ENCODE results near the gene ACAP2. TPM values are rescaled to one million over a fixed set of nuclear protein-coding genes. Genes with fewer than 3 reads are reported as not detected.

Gene ACAP2
- total RNA-seq, 1 experiment from 2014 or later = 42.0 TPM

DNA sequence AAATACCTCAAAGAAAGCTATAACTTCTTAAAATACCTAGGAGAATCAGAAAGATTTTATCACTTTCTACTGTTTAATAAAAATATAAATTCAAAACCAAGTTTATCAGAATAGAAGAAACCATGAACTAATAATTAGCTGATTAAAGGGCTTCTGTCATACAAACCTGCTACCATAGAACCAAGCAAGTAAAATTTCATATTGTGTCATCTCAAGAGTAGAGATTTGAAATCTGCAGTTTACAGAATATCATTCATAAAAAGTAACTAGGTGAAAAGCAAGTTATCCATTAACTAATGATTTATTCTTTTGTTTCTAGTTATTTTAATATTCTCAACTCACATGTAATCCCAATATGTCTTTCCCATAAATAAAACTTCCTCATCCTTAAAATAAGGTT lies 135.1 kb downstream of the ACAP2 start:
- ATAC-seq (no peak), DNase-seq (ENCODE audit: low spot score) (no peak)
- no peaks in the 10 kb centered on the region for H3K4me1 Mint-ChIP-seq
- H3K27ac Mint-ChIP-seq = no peak overlapping the region
- POLR2A ChIA-PET = interaction anchor here (0.5 kb wide), 1 partner anchor 131 kb away, joined by 3 read pairs; no protein-coding TSS in a partner anchor
- CTCF ChIA-PET = no interaction called here
- H3K36me3 Mint-ChIP-seq = no peaks in the 10 kb centered on the region
- no peaks in the 10 kb centered on the region for H3K27me3 Mint-ChIP-seq (ENCODE audit: low read depth)
- no peaks in the 10 kb centered on the region for H3K9me3 Mint-ChIP-seq
- no peak overlapping the region for H3K4me3 Mint-ChIP-seq
- TF ChIP-seq ZNF219 (CRISPR knock-in tag; IDR thresholded peaks at IDR 0.05; ENCODE audit: borderline replicate concordance) (no peak), MYBL2 (CRISPR knock-in tag; IDR thresholded peaks at IDR 0.05) (no peak), CREM (CRISPR knock-in tag; IDR thresholded peaks at IDR 0.05) (no peak), ZNF232 (CRISPR knock-in tag; IDR thresholded peaks at IDR 0.05) (no peak), EMX1 (CRISPR knock-in tag; IDR thresholded peaks at IDR 0.05) (no peak), SP1 (CRISPR knock-in tag; conservative IDR thresholded peaks at IDR 0.05) (no peak), FOXJ3 (CRISPR knock-in tag; IDR thresholded peaks at IDR 0.05; ENCODE audit: borderline replicate concordance) (no peak), GABPB1 (CRISPR knock-in tag; IDR thresholded peaks at IDR 0.05) (no peak), SMAD4 (CRISPR knock-in tag; IDR thresholded peaks at IDR 0.05) (no peak), SMAD3 (CRISPR knock-in tag; IDR thresholded peaks at IDR 0.05; ENCODE audit: borderline replicate concordance) (no peak), PREB (CRISPR knock-in tag; IDR thresholded peaks at IDR 0.05; ENCODE audit: borderline replicate concordance) (no peak), E2F4 (CRISPR knock-in tag; IDR thresholded peaks at IDR 0.05; ENCODE audit: borderline replicate concordance, low read depth) (no peak), USF1 (CRISPR knock-in tag; IDR thresholded peaks at IDR 0.05) (no peak), NR1H2 (CRISPR knock-in tag; IDR thresholded peaks at IDR 0.05) (no peak)
- TF ChIP-seq, protein P1, sequence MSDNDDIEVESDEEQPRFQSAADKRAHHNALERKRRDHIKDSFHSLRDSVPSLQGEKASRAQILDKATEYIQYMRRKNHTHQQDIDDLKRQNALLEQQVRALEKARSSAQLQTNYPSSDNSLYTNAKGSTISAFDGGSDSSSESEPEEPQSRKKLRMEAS (CRISPR knock-in tag; IDR thresholded peaks at IDR 0.05) = no peak

GRCh38 chr3:195306369-195306768 lies 136.5 kb downstream of the ACAP2 start:
- Mint-ChIP-seq H3K27me3 (ENCODE audit: low read depth) (no peaks in the 10 kb centered on the region), H3K36me3 (peaks cover 7% of the 10 kb centered on the region), H3K4me1 (no peaks in the 10 kb centered on the region), H3K9me3 (no peaks in the 10 kb centered on the region), H3K27ac (no peak overlapping the region), H3K4me3 (no peak overlapping the region)
- no peak for ATAC-seq
- ChIA-PET CTCF (no interaction called here), POLR2A (no interaction called here)
- DNase-seq (ENCODE audit: low spot score) = no peak
- TF ChIP-seq ZNF232 (CRISPR knock-in tag; IDR thresholded peaks at IDR 0.05) (no peak), NR3C1 (CRISPR knock-in tag; conservative IDR thresholded peaks at IDR 0.05; ENCODE audit: low read depth) (no peak), EMX1 (CRISPR knock-in tag; IDR thresholded peaks at IDR 0.05) (no peak), NFYB (CRISPR knock-in tag; conservative IDR thresholded peaks at IDR 0.05; ENCODE audit: low read depth) (no peak), E2F4 (CRISPR knock-in tag; IDR thresholded peaks at IDR 0.05; ENCODE audit: borderline replicate concordance, low read depth) (no peak), MXD4 (CRISPR knock-in tag; IDR thresholded peaks at IDR 0.05; ENCODE audit: borderline replicate concordance) (no peak), ZNF263 (CRISPR knock-in tag; IDR thresholded peaks at IDR 0.05; ENCODE audit: low read depth) (no peak), ELF4 (CRISPR knock-in tag; IDR thresholded peaks at IDR 0.05; ENCODE audit: low read depth) (no peak), PRRX2 (CRISPR knock-in tag; IDR thresholded peaks at IDR 0.05) (no peak)
- TF ChIP-seq, protein P2, sequence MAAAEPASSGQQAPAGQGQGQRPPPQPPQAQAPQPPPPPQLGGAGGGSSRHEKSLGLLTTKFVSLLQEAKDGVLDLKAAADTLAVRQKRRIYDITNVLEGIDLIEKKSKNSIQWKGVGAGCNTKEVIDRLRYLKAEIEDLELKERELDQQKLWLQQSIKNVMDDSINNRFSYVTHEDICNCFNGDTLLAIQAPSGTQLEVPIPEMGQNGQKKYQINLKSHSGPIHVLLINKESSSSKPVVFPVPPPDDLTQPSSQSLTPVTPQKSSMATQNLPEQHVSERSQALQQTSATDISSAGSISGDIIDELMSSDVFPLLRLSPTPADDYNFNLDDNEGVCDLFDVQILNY (CRISPR knock-in tag; IDR thresholded peaks at IDR 0.05) = no peak
- TF ChIP-seq, protein P3, sequence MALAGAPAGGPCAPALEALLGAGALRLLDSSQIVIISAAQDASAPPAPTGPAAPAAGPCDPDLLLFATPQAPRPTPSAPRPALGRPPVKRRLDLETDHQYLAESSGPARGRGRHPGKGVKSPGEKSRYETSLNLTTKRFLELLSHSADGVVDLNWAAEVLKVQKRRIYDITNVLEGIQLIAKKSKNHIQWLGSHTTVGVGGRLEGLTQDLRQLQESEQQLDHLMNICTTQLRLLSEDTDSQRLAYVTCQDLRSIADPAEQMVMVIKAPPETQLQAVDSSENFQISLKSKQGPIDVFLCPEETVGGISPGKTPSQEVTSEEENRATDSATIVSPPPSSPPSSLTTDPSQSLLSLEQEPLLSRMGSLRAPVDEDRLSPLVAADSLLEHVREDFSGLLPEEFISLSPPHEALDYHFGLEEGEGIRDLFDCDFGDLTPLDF (CRISPR knock-in tag; IDR thresholded peaks at IDR 0.05) = no peak
- TF ChIP-seq, protein P4, sequence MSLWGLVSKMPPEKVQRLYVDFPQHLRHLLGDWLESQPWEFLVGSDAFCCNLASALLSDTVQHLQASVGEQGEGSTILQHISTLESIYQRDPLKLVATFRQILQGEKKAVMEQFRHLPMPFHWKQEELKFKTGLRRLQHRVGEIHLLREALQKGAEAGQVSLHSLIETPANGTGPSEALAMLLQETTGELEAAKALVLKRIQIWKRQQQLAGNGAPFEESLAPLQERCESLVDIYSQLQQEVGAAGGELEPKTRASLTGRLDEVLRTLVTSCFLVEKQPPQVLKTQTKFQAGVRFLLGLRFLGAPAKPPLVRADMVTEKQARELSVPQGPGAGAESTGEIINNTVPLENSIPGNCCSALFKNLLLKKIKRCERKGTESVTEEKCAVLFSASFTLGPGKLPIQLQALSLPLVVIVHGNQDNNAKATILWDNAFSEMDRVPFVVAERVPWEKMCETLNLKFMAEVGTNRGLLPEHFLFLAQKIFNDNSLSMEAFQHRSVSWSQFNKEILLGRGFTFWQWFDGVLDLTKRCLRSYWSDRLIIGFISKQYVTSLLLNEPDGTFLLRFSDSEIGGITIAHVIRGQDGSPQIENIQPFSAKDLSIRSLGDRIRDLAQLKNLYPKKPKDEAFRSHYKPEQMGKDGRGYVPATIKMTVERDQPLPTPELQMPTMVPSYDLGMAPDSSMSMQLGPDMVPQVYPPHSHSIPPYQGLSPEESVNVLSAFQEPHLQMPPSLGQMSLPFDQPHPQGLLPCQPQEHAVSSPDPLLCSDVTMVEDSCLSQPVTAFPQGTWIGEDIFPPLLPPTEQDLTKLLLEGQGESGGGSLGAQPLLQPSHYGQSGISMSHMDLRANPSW (CRISPR knock-in tag; conservative IDR thresholded peaks at IDR 0.05; ENCODE audit: low read depth) = no peak
- TF ChIP-seq, protein P5, sequence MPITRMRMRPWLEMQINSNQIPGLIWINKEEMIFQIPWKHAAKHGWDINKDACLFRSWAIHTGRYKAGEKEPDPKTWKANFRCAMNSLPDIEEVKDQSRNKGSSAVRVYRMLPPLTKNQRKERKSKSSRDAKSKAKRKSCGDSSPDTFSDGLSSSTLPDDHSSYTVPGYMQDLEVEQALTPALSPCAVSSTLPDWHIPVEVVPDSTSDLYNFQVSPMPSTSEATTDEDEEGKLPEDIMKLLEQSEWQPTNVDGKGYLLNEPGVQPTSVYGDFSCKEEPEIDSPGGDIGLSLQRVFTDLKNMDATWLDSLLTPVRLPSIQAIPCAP (CRISPR knock-in tag; IDR thresholded peaks at IDR 0.05) = no peak
